Right lobe of liver (tissue), 4 donors: Measurements from ENCODE around the gene TOMM40L.
"Not testable (repeated sequence)": the region's sequence is repeated elsewhere in the genome, so short reads cannot be mapped to it uniquely, and the experiment has no call there.

Experiments
- CTCF ChIP-seq, 4 donors: fragments of 200-600 bp in 3 of 4; fragments of 450-650 bp in 1 of 4; IDR thresholded peaks; one replicate each; pipeline versions ENCODE4 v1.5.1 to v1.8.0; 2016 to 2022; ENCODE audit warnings: antibody characterized with exemption in 4 of 4, mild to moderate bottlenecking in 2 of 4
- POLR2A ChIP-seq: fragments of 450-650 bp; IDR thresholded peaks from one replicate; pipeline ENCODE4 v1.6.1; 2017; ENCODE audit warnings: antibody characterized with exemption, mild to moderate bottlenecking
- donor health status: DM: no; HTN: no; CAD: no.
- donor health status: DM: no; HTN: no; CAD: no.
- donor health status: DM: no; HTN: yes; CAD: no.

GRCh38 chr1:161224695-161225087, 1.2 kb upstream of the TOMM40L start:
- TF ChIP-seq CTCF (IDR thresholded peaks at IDR 0.05); POLR2A: not testable (repeated sequence)
